HEK293 (cell line): Measurements from ENCODE around the gene ARMH3.

Experiments
- HOXA7 ChIP-seq: sonication (generic); formaldehyde crosslinking; IDR thresholded peaks from 2 replicates; pipeline ENCODE4 v1.8.1; 2022; ENCODE audit warnings: missing genetic modification reagents, borderline replicate concordance
- KLF10 ChIP-seq: fragments of 450-650 bp; IDR thresholded peaks from 2 replicates; pipeline ENCODE4 v1.5.1; 2018; ENCODE audit warnings: missing biosample characterization, mild to moderate bottlenecking, missing genetic modification characterization
- KLF16 ChIP-seq: fragments of 450-650 bp; formaldehyde crosslinking; IDR thresholded peaks from 2 replicates; pipeline ENCODE4 v1.5.1; 2017; ENCODE audit warnings: missing biosample characterization, missing genetic modification characterization
- KLF7 ChIP-seq: fragments of 450-650 bp; formaldehyde crosslinking; IDR thresholded peaks from 2 replicates; pipeline ENCODE4 v1.5.1; 2016; ENCODE audit warnings: missing biosample characterization, missing genetic modification characterization, borderline replicate concordance
- MZF1 ChIP-seq: fragments of 450-650 bp; formaldehyde crosslinking; IDR thresholded peaks from 2 replicates; pipeline ENCODE4 v1.5.1; 2017; ENCODE audit warnings: missing biosample characterization, missing genetic modification characterization, borderline replicate concordance
- OVOL3 ChIP-seq: fragments of 450-650 bp; formaldehyde crosslinking; IDR thresholded peaks from 2 replicates; pipeline ENCODE4 v1.5.1; 2016; ENCODE audit warnings: missing biosample characterization, missing genetic modification characterization
- PATZ1 ChIP-seq: fragments of 450-650 bp; formaldehyde crosslinking; IDR thresholded peaks from 2 replicates; pipeline ENCODE4 v1.5.1; 2016; ENCODE audit warnings: missing biosample characterization, missing genetic modification characterization
- PBX3 ChIP-seq: sonication (generic); formaldehyde crosslinking; IDR thresholded peaks from 2 replicates; pipeline ENCODE4 v1.8.1; 2022; ENCODE audit warnings: mild to moderate bottlenecking, moderate library complexity, missing genetic modification reagents
- YY2 ChIP-seq: fragments of 450-650 bp; formaldehyde crosslinking; IDR thresholded peaks from 2 replicates; pipeline ENCODE4 v1.5.1; 2016; ENCODE audit warnings: missing biosample characterization, missing genetic modification characterization
- ZBTB1 ChIP-seq: fragments of 450-650 bp; formaldehyde crosslinking; IDR thresholded peaks from 2 replicates; pipeline ENCODE4 v1.5.1; 2016; ENCODE audit warnings: missing biosample characterization, missing genetic modification characterization
- ZBTB7A ChIP-seq: fragments of 450-650 bp; formaldehyde crosslinking; IDR thresholded peaks from 2 replicates; pipeline ENCODE4 v1.5.1; 2016; ENCODE audit warnings: low read depth, missing biosample characterization, missing genetic modification characterization
- ZNF112 ChIP-seq: fragments of 450-650 bp; formaldehyde crosslinking; IDR thresholded peaks from 2 replicates; pipeline ENCODE4 v1.5.0; 2017; ENCODE audit warnings: missing biosample characterization, missing genetic modification characterization
- ZNF114 ChIP-seq: fragments of 450-650 bp; formaldehyde crosslinking; IDR thresholded peaks from 2 replicates; pipeline ENCODE4 v1.5.0; 2017; ENCODE audit warnings: missing biosample characterization, missing genetic modification characterization
- ZNF16 ChIP-seq: fragments of 450-650 bp; formaldehyde crosslinking; IDR thresholded peaks from 2 replicates; pipeline ENCODE4 v1.5.1; 2016; ENCODE audit warnings: low read depth, missing biosample characterization, missing genetic modification characterization
- ZNF19 ChIP-seq: fragments of 450-650 bp; formaldehyde crosslinking; IDR thresholded peaks from 2 replicates; pipeline ENCODE4; 2016; ENCODE audit warnings: missing biosample characterization, missing genetic modification characterization, low read depth
- ZNF211 ChIP-seq: fragments of 450-650 bp; formaldehyde crosslinking; IDR thresholded peaks from 2 replicates; pipeline ENCODE4 v1.5.1; 2016; ENCODE audit warnings: low read depth, missing biosample characterization, missing genetic modification characterization
- ZNF266 ChIP-seq: fragments of 450-650 bp; formaldehyde crosslinking; IDR thresholded peaks from 2 replicates; pipeline ENCODE4 v1.5.1; 2016; ENCODE audit warnings: missing biosample characterization, missing genetic modification characterization, low read depth
- ZNF292 ChIP-seq: fragments of 450-650 bp; formaldehyde crosslinking; IDR thresholded peaks from 2 replicates; pipeline ENCODE4 v1.5.1; 2016; ENCODE audit warnings: low read depth, missing biosample characterization, missing genetic modification characterization, borderline replicate concordance
- ZNF302 ChIP-seq: fragments of 450-650 bp; formaldehyde crosslinking; IDR thresholded peaks from 2 replicates; pipeline ENCODE4 v1.5.1; 2016; ENCODE audit warnings: missing biosample characterization, missing genetic modification characterization, low read depth
- ZNF335 ChIP-seq: fragments of 450-650 bp; formaldehyde crosslinking; conservative IDR thresholded peaks from 2 replicates; pipeline ENCODE4 v1.5.1; 2016; ENCODE audit warnings: missing biosample characterization, missing genetic modification characterization
- ZNF391 ChIP-seq: fragments of 450-650 bp; formaldehyde crosslinking; IDR thresholded peaks from 2 replicates; pipeline ENCODE4 v1.5.1; 2016; ENCODE audit warnings: low read depth, missing biosample characterization, missing genetic modification characterization, borderline replicate concordance
- ZNF404 ChIP-seq: fragments of 450-650 bp; formaldehyde crosslinking; IDR thresholded peaks from 2 replicates; pipeline ENCODE4 v1.5.1; 2017; ENCODE audit warnings: missing biosample characterization, missing genetic modification characterization
- ZNF549 ChIP-seq: fragments of 450-650 bp; IDR thresholded peaks from 2 replicates; pipeline ENCODE4 v1.5.1; 2018; ENCODE audit warnings: missing biosample characterization, missing genetic modification characterization, mild to moderate bottlenecking, inconsistent platforms, moderate library complexity
- ZNF580 ChIP-seq: fragments of 450-650 bp; formaldehyde crosslinking; IDR thresholded peaks from 2 replicates; pipeline ENCODE4 v1.5.1; 2016; ENCODE audit warnings: missing biosample characterization, missing genetic modification characterization
- ZNF585B ChIP-seq: fragments of 450-650 bp; formaldehyde crosslinking; IDR thresholded peaks from 2 replicates; pipeline ENCODE4 v1.5.1; 2016; ENCODE audit warnings: missing biosample characterization, missing genetic modification characterization
- ZNF660 ChIP-seq: fragments of 450-650 bp; IDR thresholded peaks from 2 replicates; pipeline ENCODE4 v1.5.1; 2018; ENCODE audit warnings: missing biosample characterization, mild to moderate bottlenecking, missing genetic modification characterization
- ZNF791 ChIP-seq: fragments of 450-650 bp; formaldehyde crosslinking; IDR thresholded peaks from 2 replicates; pipeline ENCODE4 v1.5.1; 2016; ENCODE audit warnings: missing biosample characterization, missing genetic modification characterization
- ZNF792 ChIP-seq: fragments of 450-650 bp; formaldehyde crosslinking; IDR thresholded peaks from 2 replicates; pipeline ENCODE4 v1.5.1; 2016; ENCODE audit warnings: missing biosample characterization, missing genetic modification characterization
- TF ChIP-seq, protein P1 (sequence below): fragments of 450-650 bp; formaldehyde crosslinking; IDR thresholded peaks from 2 replicates; pipeline ENCODE4 v1.5.1; 2016; ENCODE audit warnings: missing biosample characterization, missing genetic modification characterization
- TF ChIP-seq, protein P2 (sequence below): fragments of 450-650 bp; formaldehyde crosslinking; IDR thresholded peaks from 2 replicates; pipeline ENCODE4 v1.5.1; 2016; ENCODE audit warnings: missing biosample characterization, missing genetic modification characterization
- TF ChIP-seq, protein P3 (sequence below): fragments of 450-650 bp; formaldehyde crosslinking; IDR thresholded peaks from 2 replicates; pipeline ENCODE4 v1.5.1; 2016; ENCODE audit warnings: missing biosample characterization, missing genetic modification characterization

The ARMH3 gene

GRCh38 chr10:102064868-102065560, 9.0 kb upstream of the ARMH3 start, which contains the start of gene HPS6 (continued):
- TF ChIP-seq, protein P1, sequence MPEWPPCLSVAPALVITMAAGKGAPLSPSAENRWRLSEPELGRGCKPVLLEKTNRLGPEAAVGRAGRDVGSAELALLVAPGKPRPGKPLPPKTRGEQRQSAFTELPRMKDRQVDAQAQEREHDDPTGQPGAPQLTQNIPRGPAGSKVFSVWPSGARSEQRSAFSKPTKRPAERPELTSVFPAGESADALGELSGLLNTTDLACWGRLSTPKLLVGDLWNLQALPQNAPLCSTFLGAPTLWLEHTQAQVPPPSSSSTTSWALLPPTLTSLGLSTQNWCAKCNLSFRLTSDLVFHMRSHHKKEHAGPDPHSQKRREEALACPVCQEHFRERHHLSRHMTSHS (tag by site-specific recombination): no peak
- TF ChIP-seq ZNF112 (tag by site-specific recombination) (no peak), KLF10 (tag by site-specific recombination) (peak; percentile 71), ZNF292 (tag by site-specific recombination) (no peak), ZBTB7A (tag by site-specific recombination) (no peak), ZNF580 (peak; percentile 94), ZNF660 (tag by site-specific recombination) (peak; percentile 80), OVOL3 (tag by site-specific recombination) (no peak), ZNF211 (tag by site-specific recombination) (no peak), ZNF114 (tag by site-specific recombination) (no peak), ZNF302 (tag by site-specific recombination) (no peak), ZNF585B (tag by site-specific recombination) (no peak), MZF1 (tag by site-specific recombination) (peak; percentile 54), ZNF792 (tag by site-specific recombination) (no peak), ZNF335 (tag by site-specific recombination) (peak; percentile 98), HOXA7 (CRISPR knock-in tag) (no peak), PATZ1 (tag by site-specific recombination) (peak; percentile 89), ZNF391 (tag by site-specific recombination) (peak; percentile 31; the same call in 1 of the 2 replicates), YY2 (tag by site-specific recombination) (no peak), ZNF19 (tag by site-specific recombination) (no peak), KLF16 (no peak; the same call in 1 of the 2 replicates), ZBTB1 (tag by site-specific recombination) (no peak), ZNF404 (tag by site-specific recombination) (no peak), ZNF266 (tag by site-specific recombination) (no peak), ZNF16 (tag by site-specific recombination) (no peak), ZNF549 (tag by site-specific recombination) (no peak), KLF7 (tag by site-specific recombination) (peak; percentile 40; the same call in 1 of the 2 replicates), ZNF791 (tag by site-specific recombination) (no peak), PBX3 (CRISPR knock-in tag) (no peak; the same call in 1 of the 2 replicates)
- TF ChIP-seq, protein P2, sequence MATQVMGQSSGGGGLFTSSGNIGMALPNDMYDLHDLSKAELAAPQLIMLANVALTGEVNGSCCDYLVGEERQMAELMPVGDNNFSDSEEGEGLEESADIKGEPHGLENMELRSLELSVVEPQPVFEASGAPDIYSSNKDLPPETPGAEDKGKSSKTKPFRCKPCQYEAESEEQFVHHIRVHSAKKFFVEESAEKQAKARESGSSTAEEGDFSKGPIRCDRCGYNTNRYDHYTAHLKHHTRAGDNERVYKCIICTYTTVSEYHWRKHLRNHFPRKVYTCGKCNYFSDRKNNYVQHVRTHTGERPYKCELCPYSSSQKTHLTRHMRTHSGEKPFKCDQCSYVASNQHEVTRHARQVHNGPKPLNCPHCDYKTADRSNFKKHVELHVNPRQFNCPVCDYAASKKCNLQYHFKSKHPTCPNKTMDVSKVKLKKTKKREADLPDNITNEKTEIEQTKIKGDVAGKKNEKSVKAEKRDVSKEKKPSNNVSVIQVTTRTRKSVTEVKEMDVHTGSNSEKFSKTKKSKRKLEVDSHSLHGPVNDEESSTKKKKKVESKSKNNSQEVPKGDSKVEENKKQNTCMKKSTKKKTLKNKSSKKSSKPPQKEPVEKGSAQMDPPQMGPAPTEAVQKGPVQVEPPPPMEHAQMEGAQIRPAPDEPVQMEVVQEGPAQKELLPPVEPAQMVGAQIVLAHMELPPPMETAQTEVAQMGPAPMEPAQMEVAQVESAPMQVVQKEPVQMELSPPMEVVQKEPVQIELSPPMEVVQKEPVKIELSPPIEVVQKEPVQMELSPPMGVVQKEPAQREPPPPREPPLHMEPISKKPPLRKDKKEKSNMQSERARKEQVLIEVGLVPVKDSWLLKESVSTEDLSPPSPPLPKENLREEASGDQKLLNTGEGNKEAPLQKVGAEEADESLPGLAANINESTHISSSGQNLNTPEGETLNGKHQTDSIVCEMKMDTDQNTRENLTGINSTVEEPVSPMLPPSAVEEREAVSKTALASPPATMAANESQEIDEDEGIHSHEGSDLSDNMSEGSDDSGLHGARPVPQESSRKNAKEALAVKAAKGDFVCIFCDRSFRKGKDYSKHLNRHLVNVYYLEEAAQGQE (tag by site-specific recombination): no peak; the same call in 1 of the 2 replicates
- TF ChIP-seq, protein P3, sequence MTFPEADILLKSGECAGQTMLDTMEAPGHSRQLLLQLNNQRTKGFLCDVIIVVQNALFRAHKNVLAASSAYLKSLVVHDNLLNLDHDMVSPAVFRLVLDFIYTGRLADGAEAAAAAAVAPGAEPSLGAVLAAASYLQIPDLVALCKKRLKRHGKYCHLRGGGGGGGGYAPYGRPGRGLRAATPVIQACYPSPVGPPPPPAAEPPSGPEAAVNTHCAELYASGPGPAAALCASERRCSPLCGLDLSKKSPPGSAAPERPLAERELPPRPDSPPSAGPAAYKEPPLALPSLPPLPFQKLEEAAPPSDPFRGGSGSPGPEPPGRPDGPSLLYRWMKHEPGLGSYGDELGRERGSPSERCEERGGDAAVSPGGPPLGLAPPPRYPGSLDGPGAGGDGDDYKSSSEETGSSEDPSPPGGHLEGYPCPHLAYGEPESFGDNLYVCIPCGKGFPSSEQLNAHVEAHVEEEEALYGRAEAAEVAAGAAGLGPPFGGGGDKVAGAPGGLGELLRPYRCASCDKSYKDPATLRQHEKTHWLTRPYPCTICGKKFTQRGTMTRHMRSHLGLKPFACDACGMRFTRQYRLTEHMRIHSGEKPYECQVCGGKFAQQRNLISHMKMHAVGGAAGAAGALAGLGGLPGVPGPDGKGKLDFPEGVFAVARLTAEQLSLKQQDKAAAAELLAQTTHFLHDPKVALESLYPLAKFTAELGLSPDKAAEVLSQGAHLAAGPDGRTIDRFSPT (tag by site-specific recombination): peak; percentile 67; the same call in 1 of the 2 replicates
